Activated naive CD4-positive, alpha-beta T cell treated with anti-CD3 and anti-CD28 coated beads, Interleukin-2, amount 50 U/mL, for 16 hours (primary cell): Measurements from ENCODE around the gene HNMT.
"Not testable (repeated sequence)": the region's sequence is repeated elsewhere in the genome, so short reads cannot be mapped to it uniquely, and the experiment has no call there.

ENCODE experiments used
- DNase-seq: peaks from one replicate; pipeline ENCODE4 v3.0.0-alpha.2; 2020

The HNMT gene

DNA sequence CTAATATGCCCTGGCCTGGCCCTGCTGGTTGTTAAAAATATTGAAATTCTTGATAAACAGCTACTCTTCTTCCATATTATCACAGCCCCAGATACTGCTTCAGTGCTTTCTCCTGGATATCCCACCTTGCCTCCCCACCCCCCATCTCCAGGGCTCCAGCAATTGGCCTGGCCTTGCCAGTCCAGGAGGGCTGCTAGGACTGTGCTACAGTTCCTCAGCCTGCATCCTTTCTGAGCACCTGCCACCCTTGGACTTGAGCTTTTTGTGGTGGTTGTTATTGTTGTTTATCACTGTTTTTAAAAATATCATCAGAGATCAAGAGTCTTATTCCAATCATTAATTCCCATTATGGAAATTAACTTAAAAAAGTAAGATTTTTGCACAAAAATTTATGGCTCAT is 13.5 kb downstream of the HNMT start:
- DNase-seq, result no peak

DNA sequence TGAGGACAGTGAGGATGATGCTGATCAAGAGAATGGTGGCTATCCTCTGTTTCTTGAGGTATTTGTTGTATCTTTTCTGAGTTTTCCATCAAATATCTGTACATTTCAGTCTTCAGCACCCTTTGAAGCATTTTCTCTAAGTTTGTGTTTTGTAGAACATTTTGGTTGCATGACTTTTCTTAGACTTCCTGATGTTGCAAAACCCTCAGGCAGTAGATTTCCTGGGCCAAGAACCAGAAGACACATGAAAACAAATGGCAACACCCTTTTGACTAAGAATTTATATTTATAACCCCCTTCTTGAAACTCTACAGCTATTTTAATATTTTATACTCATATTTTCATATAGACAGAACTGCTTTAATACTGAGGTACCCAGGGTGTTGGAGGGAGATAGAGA is 16.2 kb downstream of the HNMT start:
- no peak for DNase-seq

GRCh38 chr2:137981112-137981656 is 16.9 kb downstream of the HNMT start:
- DNase-seq, result no peak

- no peak for DNase-seq
Measured at GRCh38 chr2:137983581-137983980, 19.3 kb downstream of the HNMT start.

- no peak for DNase-seq
Measured at GRCh38 chr2:137986268-137986667, 22.0 kb downstream of the HNMT start.

DNA sequence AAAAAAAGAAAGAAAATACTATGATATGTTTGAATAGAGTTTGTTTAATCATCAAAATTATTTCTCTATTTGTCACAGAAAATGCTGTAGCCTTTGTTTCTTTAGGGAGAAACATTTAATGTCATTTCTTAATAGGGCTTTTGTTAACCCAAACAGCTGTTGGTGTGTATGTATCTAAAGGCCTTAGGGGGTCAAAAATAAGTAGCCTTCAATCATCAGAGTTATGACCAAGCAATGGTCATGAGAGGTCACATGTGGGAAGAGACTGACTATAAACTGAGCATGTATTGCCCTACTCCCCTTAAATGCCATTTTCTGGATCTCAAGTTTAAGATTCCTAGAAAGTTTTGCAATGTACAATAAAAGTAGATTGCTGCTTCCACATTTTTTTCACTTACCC is 22.7 kb downstream of the HNMT start:
- no peak for DNase-seq

DNA sequence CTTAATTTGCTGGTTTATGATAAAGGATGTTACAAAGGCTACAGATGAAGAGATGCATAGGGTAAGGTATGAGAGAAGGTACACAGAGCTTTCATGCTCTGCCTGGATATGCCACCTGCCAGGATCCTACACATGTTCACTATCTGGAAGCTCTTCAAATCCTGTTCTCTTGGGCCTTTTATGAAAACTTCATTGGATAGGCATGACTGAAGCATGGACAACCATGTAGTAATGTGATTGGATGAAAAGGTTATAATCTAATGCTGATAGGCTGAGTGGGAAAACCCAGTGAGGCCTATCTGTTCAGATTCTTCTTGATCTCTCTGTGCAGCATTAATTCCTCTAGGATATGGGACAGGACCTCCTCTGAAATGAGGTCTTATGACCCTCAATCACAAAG is 26.8 kb downstream of the HNMT start:
- no peak for DNase-seq

- DNase-seq, result no peak
Measured at GRCh38 chr2:137992039-137992646, 27.9 kb downstream of the HNMT start.

GRCh38 chr2:137993715-137994476 is 29.6 kb downstream of the HNMT start:
- not testable (repeated sequence) for DNase-seq

DNA sequence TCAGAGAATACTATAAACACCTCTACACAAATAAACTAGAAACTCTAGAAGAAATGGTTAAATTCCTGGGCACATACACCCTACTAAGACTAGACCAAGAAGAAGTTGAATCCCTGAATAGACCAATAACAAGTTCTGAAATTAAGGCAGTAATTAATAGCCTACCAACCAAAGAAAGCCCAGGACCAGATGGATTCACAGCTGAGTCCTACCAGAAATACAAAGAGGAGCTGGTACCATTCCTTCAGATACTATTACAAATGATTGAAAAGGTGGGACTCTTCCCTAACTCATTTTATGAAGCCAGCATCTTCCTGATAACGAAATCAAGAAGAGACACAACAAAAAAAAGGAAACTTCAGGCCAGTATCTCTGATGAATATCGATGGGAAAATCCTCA is 31.1 kb downstream of the HNMT start:
- DNase-seq, result not testable (repeated sequence)

- not testable (repeated sequence) for DNase-seq
Measured at GRCh38 chr2:137996158-137996557, 31.9 kb downstream of the HNMT start.

GRCh38 chr2:137997733-137998132 is 33.5 kb downstream of the HNMT start:
- no peak for DNase-seq

DNA sequence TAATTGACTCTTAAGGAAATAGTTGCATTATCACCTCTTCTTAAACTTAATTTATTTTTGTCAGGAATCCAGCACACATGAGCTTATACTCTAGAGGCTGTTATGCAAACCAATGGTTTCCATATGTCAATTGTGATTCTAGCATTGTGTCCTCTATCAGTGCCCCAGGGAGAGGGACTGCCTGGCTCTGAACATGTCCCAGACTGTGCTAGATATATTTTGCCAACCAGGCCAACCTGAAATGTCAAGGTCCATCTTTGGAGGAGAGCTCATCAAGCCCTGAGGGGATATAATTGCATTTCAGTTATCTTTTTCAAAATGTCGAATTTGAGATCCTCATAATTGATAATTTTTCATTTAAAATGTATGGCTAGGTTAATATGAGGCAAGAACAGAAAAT is 34.2 kb downstream of the HNMT start:
- DNase-seq, result no peak

DNA sequence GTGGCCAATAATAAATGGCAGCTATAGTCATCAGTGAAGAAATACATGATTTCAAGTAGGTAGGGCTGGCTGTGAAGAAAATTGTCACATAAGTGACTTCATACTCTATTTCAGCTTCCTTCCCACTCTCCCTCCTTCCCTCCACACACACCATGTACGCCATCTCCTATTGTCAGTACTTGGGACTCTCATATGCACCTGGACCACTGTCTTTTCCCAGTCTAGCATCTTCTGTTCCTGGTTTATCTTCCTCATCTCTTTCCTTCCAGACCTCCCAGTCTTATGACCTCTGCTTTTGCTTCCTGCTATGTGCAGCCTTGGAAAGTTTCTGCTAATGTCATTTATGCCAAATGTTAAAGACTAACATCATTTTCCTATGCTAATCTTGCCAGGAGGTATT is 35.0 kb downstream of the HNMT start:
- no peak for DNase-seq

DNA sequence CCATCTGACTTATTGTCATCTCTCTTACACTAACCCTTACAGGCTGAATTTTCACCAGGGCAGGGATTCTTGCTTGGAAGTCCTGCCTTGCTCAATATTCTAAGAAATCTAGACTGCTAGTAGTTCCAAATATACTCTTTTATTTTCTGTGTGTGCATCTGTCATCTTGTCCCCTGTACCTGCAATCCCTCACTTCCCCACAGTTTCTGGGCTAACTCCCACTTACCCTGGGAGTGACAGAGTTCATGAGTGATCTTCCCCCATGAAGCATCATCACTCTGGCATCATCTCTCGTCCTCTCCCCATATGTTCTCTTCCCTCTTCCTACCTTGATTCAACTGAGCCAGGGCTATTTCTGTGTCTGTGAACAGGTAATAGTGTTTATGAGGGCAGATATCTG is 35.7 kb downstream of the HNMT start:
- DNase-seq, result no peak

GRCh38 chr2:138000796-138001195 is 36.5 kb downstream of the HNMT start:
- no peak for DNase-seq

GRCh38 chr2:138003411-138003810 is 39.1 kb downstream of the HNMT start:
- no peak for DNase-seq

DNA sequence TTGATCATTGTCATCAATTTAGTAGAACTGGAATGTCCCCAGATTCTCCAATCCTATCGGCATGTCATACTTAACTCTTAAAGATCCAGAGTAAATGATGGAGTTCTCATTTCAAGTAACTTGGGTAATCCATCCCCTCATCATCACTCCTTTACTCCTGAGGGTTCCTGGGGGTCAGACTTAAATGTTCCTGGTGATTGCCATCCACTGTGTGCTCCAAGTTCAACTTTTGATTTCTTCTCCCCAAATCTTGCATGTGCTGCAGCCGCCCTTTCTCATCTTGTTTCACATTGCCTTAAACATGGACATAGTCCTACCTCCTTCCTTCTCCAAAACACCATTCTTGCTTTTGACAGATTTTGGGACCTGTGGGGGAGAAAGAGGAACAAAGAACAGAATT is 43.2 kb downstream of the HNMT start:
- no peak for DNase-seq

DNA sequence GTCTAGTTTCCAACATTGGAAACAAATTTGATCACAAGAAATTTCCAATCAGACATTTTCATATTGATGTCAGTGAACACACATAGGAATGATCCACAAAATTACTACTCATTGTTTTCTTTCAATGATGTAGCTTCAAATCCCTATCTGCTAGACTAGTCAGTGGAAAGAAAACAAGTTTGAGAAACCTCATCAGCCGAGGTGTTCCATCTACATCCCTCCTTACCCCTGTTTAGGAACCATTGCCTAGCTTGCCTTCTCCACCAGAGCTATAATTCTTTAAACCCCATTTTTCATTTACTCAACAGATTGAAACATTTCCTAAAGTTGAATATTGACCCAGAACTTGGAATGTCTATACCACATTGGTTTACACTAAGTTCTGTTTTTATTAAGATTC is 45.3 kb downstream of the HNMT start:
- no peak for DNase-seq

DNA sequence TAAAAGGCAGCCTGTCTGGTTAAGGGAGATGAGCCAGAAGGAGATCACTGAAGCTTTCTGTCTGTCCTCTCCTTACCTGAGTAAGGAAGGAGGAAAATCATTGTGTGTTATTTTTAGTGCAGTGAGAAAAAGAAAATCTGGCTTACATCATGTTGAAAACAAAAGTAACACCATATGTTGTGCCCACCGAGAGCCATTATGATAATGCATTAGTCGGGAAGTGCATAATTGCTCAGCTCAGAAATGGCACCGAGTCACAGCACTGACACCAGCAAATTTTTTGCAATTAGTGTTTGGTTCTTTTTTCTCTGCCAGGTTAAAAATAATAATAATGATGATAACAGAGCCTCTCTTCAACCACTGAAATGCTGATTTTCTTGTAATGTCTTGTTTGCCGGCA is 46.6 kb downstream of the HNMT start:
- no peak for DNase-seq

DNA sequence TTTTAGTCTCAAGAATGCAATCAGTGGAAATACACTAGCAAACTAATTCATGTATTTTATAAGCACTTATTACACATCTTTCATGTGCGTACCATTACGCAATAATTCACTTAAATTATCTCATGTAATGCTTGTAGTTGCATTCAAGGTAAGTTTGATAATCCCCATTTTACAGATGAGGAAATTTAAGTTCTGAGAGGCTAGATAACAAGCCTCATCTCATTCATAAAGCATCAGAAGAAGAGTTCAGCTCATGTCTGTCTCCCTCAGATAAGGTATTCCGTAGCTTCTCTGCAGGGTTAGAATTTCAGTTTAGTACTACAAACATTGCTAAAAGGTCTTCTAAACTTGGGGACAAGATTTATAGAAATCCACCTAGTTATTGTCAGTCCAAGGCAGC is 47.8 kb downstream of the HNMT start:
- DNase-seq, result no peak

DNA sequence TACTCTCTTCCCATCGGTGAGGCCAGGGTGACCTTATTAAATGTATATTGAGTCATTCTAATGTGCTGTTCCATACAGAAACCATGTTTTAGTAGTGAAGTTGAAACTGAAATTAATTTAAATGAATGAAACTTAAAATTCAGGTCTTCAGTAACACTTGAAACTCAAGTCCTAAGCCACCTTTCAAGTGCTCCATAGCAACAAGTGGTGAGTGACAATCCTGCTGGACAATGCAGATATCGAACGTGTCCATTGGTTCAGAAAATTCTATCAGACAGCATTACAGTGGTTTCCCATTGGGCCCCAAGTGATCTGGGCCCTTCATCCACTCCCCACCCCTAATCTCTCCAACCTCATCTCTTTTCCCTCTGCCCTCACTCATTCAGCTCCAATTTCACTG is 48.7 kb downstream of the HNMT start:
- no peak for DNase-seq

GRCh38 chr2:138013639-138014038 is 49.4 kb downstream of the HNMT start:
- DNase-seq, result no peak

GRCh38 chr2:138015494-138015893 is 51.2 kb downstream of the HNMT start:
- DNase-seq, result no peak
